ENCODE data around the gene HOXC12.

Gene HOXC12

GRCh38 chr12:53971129-53971528 lies 16.4 kb downstream of the HOXC12 start:
- DNase-seq (ENCODE audit: low read depth), result no peak
- TF ChIP-seq CTCF (IDR thresholded peaks at IDR 0.05; ENCODE audit: low read depth, low read length, missing control alignments), result no peak
- H3K4me3 ChIP-seq (ENCODE audit: low read depth, low read length), result no peak overlapping the region
- in situ Hi-C loops (cut with HindIII; ENCODE audit: low sequenced_read_pairs), result no loop called here

GRCh38 chr12:53971686-53972085 lies 17.0 kb downstream of the HOXC12 start:
- H3K4me3 ChIP-seq (ENCODE audit: low read depth, low read length), result no peak overlapping the region
- in situ Hi-C loops (cut with HindIII; ENCODE audit: low sequenced_read_pairs), result no loop called here
- DNase-seq (ENCODE audit: low read depth), result no peak
- no peak for TF ChIP-seq CTCF (IDR thresholded peaks at IDR 0.05; ENCODE audit: low read depth, low read length, missing control alignments)

- no peak overlapping the region for H3K4me3 ChIP-seq (ENCODE audit: low read depth, low read length)
- in situ Hi-C loops (cut with HindIII; ENCODE audit: low sequenced_read_pairs), result no loop called here
- TF ChIP-seq CTCF (IDR thresholded peaks at IDR 0.05; ENCODE audit: low read depth, low read length, missing control alignments), result no peak
- DNase-seq (ENCODE audit: low read depth), result no peak
Observed at GRCh38 chr12:53972152-53972702, 17.5 kb downstream of the HOXC12 start.

GRCh38 chr12:53972722-53973235 lies 18.1 kb downstream of the HOXC12 start, which contains the start of gene HOXC11:
Gene HOXC11 (plus strand): TSS chr12:53973126. CDS start chr12:53973242, 116 bp downstream.
- H3K4me3 ChIP-seq (ENCODE audit: low read depth, low read length), result no peak within 1 kb of the TSS
- in situ Hi-C loops (cut with HindIII; ENCODE audit: low sequenced_read_pairs), result no loop called here
- TF ChIP-seq CTCF (IDR thresholded peaks at IDR 0.05; ENCODE audit: low read depth, low read length, missing control alignments), result no peak
- DNase-seq (ENCODE audit: low read depth), result no peak

- H3K4me3 ChIP-seq (ENCODE audit: low read depth, low read length), result no peak overlapping the region
- in situ Hi-C loops (cut with HindIII; ENCODE audit: low sequenced_read_pairs), result no loop called here
- no peak for TF ChIP-seq CTCF (IDR thresholded peaks at IDR 0.05; ENCODE audit: low read depth, low read length, missing control alignments)
- DNase-seq (ENCODE audit: low read depth), result no peak
Observed at GRCh38 chr12:53973236-53974042, 18.7 kb downstream of the HOXC12 start.

GRCh38 chr12:53974084-53975063 lies 19.7 kb downstream of the HOXC12 start, which contains the start of gene HOTAIR:
Gene HOTAIR (minus strand): TSS chr12:53974954.
- in situ Hi-C loops (cut with HindIII; ENCODE audit: low sequenced_read_pairs), result no loop called here
- TF ChIP-seq CTCF (IDR thresholded peaks at IDR 0.05; ENCODE audit: low read depth, low read length, missing control alignments), result no peak
- H3K4me3 ChIP-seq (ENCODE audit: low read depth, low read length), result no peak within 1 kb of the TSS
- DNase-seq (ENCODE audit: low read depth), result no peak
